Measurements from ENCODE around the gene RASA2.

Gene RASA2

DNA sequence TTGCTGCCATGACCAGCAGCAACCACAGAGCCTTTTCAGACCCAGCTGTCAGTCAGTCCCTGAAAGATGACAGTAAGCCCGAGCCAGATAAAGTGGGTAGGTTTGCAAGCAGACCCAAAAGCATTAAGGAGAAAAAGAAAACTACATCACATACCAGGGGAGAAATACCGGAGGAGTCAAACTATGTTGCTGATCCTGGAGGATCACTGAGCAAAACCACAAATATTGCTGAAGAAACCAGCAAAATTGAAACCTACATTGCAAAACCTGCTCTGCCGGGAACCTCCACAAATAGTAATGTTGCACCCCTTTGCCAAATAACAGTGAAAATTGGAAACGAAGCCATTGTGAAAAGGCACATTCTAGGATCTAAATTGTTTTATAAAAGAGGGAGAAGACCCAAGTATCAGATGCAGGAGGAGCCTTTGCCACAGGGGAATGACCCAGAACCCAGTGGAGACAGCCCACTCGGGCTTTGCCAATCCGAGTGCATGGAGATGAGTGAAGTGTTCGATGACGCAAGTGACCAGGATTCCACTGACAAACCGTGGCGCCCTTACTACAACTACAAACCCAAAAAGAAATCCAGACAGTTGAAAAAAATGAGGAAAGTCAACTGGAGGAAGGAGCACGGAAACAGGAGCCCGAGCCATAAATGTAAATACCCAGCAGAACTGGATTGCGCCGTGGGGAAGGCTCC, 42.1 kb upstream of the RASA2 start:
- TF ChIP-seq, protein P1, sequence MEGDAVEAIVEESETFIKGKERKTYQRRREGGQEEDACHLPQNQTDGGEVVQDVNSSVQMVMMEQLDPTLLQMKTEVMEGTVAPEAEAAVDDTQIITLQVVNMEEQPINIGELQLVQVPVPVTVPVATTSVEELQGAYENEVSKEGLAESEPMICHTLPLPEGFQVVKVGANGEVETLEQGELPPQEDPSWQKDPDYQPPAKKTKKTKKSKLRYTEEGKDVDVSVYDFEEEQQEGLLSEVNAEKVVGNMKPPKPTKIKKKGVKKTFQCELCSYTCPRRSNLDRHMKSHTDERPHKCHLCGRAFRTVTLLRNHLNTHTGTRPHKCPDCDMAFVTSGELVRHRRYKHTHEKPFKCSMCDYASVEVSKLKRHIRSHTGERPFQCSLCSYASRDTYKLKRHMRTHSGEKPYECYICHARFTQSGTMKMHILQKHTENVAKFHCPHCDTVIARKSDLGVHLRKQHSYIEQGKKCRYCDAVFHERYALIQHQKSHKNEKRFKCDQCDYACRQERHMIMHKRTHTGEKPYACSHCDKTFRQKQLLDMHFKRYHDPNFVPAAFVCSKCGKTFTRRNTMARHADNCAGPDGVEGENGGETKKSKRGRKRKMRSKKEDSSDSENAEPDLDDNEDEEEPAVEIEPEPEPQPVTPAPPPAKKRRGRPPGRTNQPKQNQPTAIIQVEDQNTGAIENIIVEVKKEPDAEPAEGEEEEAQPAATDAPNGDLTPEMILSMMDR (IDR thresholded peaks at IDR 0.05) = no peak

GRCh38 chr3:141445990-141446389, 40.8 kb upstream of the RASA2 start:
- TF ChIP-seq, protein P1 (IDR thresholded peaks at IDR 0.05) = no peak

DNA sequence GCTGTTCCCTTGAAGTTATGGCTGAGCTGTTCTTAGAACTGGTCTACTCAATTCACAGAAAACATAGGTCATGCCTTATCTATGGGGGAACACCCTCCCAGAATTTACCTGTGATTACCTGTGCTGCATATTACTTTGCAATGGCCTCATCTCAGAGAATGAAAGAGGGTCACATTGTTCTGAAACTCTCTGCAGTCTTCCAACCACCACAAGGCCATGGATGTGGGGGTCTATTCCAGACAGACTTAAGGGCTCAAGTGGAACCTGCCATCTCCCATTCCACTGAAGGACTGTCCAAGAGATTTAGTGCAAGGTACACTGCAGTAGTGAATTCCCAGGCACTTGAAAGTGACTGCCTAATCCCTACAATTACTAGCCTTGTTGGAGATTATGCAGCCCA, 40.1 kb upstream of the RASA2 start:
- TF ChIP-seq, protein P1 (IDR thresholded peaks at IDR 0.05) = no peak

- TF ChIP-seq, protein P1 (IDR thresholded peaks at IDR 0.05) = no peak
Observed at GRCh38 chr3:141447383-141447782, 39.4 kb upstream of the RASA2 start.

GRCh38 chr3:141448606-141449220, 38.1 kb upstream of the RASA2 start:
- TF ChIP-seq, protein P1 (IDR thresholded peaks at IDR 0.05) = no peak

- TF ChIP-seq, protein P1 (IDR thresholded peaks at IDR 0.05) = no peak
Observed at GRCh38 chr3:141449424-141449823, 37.4 kb upstream of the RASA2 start.

DNA sequence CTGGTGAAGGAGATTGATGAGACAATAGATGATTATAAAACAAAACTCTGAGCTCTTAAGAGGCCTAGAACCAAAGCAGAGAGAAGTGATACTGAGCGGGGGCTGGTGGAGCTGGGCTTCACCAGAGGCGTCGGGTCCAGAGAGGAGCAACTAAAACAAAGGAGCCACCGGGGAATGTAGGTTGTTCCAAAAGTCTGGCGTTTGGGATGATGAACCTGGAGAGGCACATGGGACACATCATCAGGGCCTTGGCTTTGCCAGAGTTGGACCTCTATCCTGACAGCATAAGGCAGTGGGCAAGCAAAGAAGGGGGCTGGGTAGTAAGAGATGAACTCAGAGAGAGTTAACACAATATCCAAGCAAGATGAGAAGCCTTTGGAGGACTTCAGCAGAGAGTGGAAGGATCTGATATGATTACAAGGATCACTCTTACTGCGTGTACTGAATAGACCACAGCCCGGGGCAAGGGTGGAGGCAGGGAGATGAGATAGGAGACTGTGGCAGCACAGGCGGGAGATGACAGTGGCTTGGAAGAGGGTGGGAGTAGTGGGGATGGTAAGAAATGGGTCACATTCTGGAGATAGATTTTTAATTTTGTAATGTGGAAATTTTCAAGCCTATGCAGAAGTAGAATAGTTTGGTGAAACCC, 36.0 kb upstream of the RASA2 start:
- TF ChIP-seq, protein P1 (IDR thresholded peaks at IDR 0.05) = no peak
